Activated CD8-positive, alpha-beta memory T cell treated with anti-CD3 and anti-CD28 coated beads for 36 hours (primary cell): ENCODE results near the gene BCAS3. TPM values are rescaled to one million over a fixed set of nuclear protein-coding genes. Genes with fewer than 3 reads are reported as not detected.
"Not testable (repeated sequence)": the region's sequence is repeated elsewhere in the genome, so short reads cannot be mapped to it uniquely, and the experiment has no call there.

ENCODE experiments used
- CTCF ChIA-PET: fragments of 350-600 bp; sonication (Branson Sonifier 250); formaldehyde crosslinking; loops from one replicate; lab custom pipeline; 2021; ENCODE audit warnings: antibody characterized with exemption; lab: Charles Lee
- POLR2A ChIA-PET: fragments of 350-600 bp; sonication (Branson Sonifier 250); formaldehyde crosslinking; loops from one replicate; lab custom pipeline; 2021; ENCODE audit warnings: antibody characterized with exemption; lab: Charles Lee
- total RNA-seq, 2 experiments: library from RNA; stranded (reverse); gene quantifications; one replicate each; pipeline ENCODE4 v1.2.3, GENCODE V29; 2021

BCAS3 gene
- total RNA-seq, 2 experiments from 2014 or later = 6.9 to 9.3 TPM

GRCh38 chr17:60730273-60730672 lies 52.6 kb downstream of the BCAS3 start:
- POLR2A ChIA-PET = no interaction called here

DNA sequence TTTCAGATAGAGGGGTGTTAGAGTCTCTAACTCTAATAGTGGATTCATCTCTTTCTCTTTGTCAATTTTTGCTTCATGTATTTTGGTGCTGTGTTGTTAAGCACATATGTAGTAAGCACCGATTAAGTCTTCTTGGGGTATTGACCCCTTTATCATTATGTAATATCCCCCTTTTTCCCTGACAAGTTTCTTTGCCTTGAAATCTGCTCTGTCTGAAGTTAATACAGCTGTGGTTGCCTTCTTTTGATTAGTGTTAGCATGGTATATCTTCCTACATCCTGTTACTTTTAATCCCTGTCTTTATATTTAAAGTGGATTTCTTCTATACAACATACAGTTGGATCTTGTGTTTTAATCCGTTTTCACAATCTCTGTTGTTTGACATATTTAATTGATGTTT lies 60.6 kb downstream of the BCAS3 start:
- POLR2A ChIA-PET = no interaction called here
- CTCF ChIA-PET = no interaction called here

More at GRCh38 chr17:60730273-60730672, 52.6 kb downstream of the BCAS3 start:
- CTCF ChIA-PET = no interaction called here

DNA sequence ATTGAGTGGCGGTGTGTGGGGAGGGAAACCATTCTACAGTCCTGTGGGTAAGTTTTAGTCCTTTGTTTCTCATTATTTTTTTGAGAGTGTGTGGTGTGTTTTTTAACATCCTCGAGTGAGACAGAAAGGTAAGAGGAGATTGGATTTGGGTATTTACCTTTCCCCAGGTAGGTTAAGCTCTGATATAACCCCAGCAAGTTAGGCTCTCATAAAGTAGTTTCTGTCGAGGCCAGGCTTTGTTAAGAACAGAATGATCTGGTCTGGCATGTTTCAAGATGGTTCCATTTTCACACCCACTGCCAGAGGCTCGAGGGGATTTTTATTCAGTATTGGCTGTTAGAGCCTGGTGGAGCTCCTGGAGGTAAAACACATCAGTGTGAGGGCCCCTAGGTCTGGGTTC lies 62.9 kb downstream of the BCAS3 start:
- CTCF ChIA-PET = no interaction called here
- POLR2A ChIA-PET = no interaction called here

GRCh38 chr17:60741031-60741430 lies 63.4 kb downstream of the BCAS3 start:
- ChIA-PET CTCF (interaction anchor here (0.6 kb wide), 1 partner anchor 59 kb away, joined by 3 read pairs; no protein-coding TSS in a partner anchor), POLR2A (no interaction called here)

GRCh38 chr17:60743282-60743681 lies 65.6 kb downstream of the BCAS3 start:
- POLR2A ChIA-PET = no interaction called here
- CTCF ChIA-PET = interaction anchor here (1.4 kb wide), 1 partner anchor 10 kb away, joined by 5 read pairs; no protein-coding TSS in a partner anchor

- ChIA-PET POLR2A (no interaction called here), CTCF (no interaction called here)
These were observed 66.1 kb downstream of the BCAS3 start for GRCh38 chr17:60743799-60744198.

GRCh38 chr17:60744355-60744966 lies 66.8 kb downstream of the BCAS3 start:
- CTCF ChIA-PET = interaction anchor here (0.7 kb wide), 1 partner anchor 451 kb away, joined by 4 read pairs; no protein-coding TSS in a partner anchor
- POLR2A ChIA-PET = no interaction called here

DNA sequence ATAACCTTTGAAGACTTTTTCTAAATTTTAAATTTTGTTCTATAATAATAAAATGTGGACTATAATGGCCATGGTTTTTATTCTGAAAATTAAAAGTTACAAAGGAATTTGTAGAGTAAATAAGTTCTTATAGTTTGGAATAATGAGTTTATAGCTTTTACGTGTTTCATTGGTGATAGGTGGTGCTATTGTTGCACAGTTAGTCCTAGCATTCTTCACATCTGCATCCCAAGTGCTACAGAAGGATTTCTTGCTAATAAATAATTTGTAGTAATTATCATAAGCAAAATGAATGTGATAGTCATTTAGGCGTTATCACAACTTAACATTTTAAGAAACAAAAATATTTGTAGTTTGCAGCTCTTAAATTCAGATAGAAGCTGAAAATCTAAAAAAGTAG lies 67.9 kb downstream of the BCAS3 start:
- ChIA-PET CTCF (no interaction called here), POLR2A (no interaction called here)

GRCh38 chr17:60747069-60747808 lies 69.6 kb downstream of the BCAS3 start:
- CTCF ChIA-PET = no interaction called here
- POLR2A ChIA-PET = no interaction called here

GRCh38 chr17:60748204-60748603 lies 70.6 kb downstream of the BCAS3 start:
- POLR2A ChIA-PET = no interaction called here
- CTCF ChIA-PET = interaction anchor here (0.6 kb wide), 1 partner anchor 521 kb away, joined by 4 read pairs; no protein-coding TSS in a partner anchor

DNA sequence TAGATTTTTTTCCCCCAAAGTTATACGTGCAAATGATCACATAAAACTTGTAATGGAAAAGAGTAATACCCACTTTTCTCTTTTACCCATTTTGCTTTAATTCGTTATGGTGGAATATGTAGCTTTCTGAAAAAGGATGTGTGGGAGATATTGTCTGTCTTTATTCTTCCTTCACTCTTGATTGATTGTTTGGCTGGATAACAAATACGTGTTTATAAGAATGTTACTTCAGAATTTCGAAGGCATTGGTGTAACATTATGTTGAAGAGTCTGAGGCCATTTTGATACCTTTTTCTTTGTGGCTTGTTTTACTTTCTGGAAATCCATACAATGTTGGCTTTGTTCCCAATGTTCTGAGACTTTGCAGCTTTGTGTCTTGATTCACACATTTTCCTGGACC lies 71.4 kb downstream of the BCAS3 start:
- CTCF ChIA-PET = no interaction called here
- POLR2A ChIA-PET = no interaction called here

GRCh38 chr17:60749708-60750107 lies 72.1 kb downstream of the BCAS3 start:
- CTCF ChIA-PET = no interaction called here
- POLR2A ChIA-PET = no interaction called here

- ChIA-PET POLR2A (no interaction called here), CTCF (no interaction called here)
These were observed 73.0 kb downstream of the BCAS3 start for GRCh38 chr17:60750640-60751039.

DNA sequence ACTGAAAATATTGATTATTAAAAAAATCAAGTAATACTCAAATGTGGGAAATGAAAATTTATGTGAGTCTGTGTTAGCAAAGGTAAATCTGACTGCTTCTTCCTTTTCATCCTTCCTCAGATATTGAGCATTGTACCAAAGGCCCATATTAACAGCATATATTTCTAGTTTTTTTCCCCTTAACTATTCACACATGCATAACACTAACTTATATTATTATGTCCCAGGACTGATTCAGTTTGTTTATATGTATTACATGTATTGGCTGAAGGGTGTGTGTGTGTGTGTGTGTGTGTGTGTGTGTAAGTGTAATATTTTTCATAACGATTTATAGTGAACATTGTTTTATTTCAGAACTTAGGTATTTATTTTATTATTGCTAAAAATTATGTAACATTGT lies 74.2 kb downstream of the BCAS3 start:
- CTCF ChIA-PET = interaction anchor here (0.6 kb wide), 1 partner anchor 203 kb away, joined by 4 read pairs; no protein-coding TSS in a partner anchor
- POLR2A ChIA-PET = no interaction called here

DNA sequence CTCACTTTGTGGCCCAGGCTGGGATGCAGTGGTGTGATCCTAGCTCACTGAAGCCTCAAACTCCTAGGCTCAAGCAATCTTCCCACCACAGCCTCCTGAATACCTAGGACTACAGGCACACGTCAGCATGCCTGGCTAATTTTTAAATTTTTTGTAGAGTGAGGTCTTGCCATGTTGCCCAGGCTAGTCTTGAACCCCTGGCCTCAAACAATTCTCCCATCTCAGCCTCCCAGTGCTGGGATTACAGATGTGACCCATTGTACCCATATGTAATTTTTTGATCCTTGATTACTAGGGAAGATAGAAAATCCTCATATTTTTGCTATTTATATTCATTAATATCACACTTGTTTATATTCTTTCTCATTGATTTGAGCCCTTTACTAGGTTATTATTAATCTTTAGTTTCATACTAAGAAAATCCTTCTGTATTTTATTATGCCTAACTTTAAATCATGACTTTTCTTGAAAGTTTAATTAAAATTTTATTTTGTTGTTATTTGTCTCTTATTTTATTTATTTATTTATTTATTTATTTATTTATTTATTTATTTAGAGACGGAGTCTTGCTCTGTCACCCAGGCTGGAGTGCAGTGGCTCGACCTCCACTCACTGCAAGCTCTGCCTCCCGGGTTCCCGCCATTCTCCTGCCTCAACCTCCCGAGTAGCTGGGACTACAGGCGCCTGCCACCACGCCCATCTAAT lies 75.4 kb downstream of the BCAS3 start:
- POLR2A ChIA-PET = no interaction called here
- CTCF ChIA-PET = no interaction called here

DNA sequence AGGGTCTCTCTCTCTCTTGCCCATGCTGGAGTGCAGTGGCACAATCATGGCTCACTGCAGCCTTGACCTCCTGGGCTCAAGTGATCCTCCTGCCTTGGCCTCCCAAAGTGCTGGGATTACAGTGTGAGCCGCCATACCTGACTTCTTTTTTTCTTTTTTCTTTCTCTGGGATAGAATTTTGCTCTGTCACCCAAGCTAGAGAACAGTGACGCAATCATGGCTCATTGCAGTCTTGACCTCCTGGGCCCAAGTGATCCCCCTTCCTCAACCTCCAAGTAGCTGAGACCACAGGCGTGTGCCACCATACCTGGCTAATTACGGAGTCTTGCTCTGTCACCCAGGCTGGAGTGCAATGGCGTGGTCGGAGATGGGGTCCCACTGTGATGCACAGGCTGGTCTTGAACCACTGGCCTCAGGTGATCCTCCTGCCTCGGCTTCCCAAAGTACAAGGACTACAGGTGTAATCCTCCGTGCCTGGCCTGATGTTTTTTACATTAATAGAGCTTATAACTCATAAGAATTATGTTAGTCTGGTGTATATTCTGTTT lies 76.5 kb downstream of the BCAS3 start:
- CTCF ChIA-PET = no interaction called here
- POLR2A ChIA-PET = no interaction called here

- CTCF ChIA-PET, POLR2A ChIA-PET: not testable (repeated sequence)
These were observed 79.1 kb downstream of the BCAS3 start for GRCh38 chr17:60756798-60757197.

GRCh38 chr17:60757437-60757836 lies 79.8 kb downstream of the BCAS3 start:
- CTCF ChIA-PET = no interaction called here
- POLR2A ChIA-PET = no interaction called here

- CTCF ChIA-PET = no interaction called here
These were observed 82.1 kb downstream of the BCAS3 start for GRCh38 chr17:60759756-60760155.

DNA sequence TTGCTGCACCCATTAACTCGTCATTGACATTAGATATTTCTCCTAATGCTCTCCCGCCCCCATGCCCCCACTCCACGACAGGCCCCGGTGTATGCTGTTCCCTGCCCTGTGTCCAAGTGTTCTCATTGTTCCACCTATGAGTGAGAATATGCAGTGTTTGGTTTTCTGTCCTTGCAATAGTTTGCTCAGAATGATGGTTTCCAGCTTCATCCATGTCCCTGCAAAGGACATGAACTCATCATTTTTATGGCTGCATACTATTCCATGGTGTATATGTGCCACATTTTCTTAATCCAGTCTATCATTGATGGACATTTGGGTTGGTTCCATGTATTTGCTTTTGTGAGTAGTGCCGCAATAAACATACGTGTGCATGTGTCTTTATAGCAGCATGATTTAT lies 83.7 kb downstream of the BCAS3 start:
- POLR2A ChIA-PET, CTCF ChIA-PET: not testable (repeated sequence)

More at GRCh38 chr17:60759756-60760155, 82.1 kb downstream of the BCAS3 start:
- POLR2A ChIA-PET = no interaction called here
